GM12878 (cell line): ENCODE results near the gene SOX14. TPM values are rescaled to one million over a fixed set of nuclear protein-coding genes. Genes with fewer than 3 reads are reported as not detected.

Source experiments
- ATAC-seq: fragments of 200-7000 bp; cut with Tn5 transposase; 3 replicates; pipeline ENCODE4 v1.9.1; 2020; ENCODE audit warnings: mild to moderate bottlenecking, moderate library complexity
- BruUV-seq: library from RNA; stranded (reverse); fragments of 400-500 nt; replicated peaks from 2 replicates; lab custom pipeline; 2021; lab: Mats Ljungman, UMichigan
- CTCF ChIA-PET: fragments of 300-600 bp; sonication (Branson Sonifier 250); formaldehyde crosslinking; extraction: SDS; loops from one replicate; lab custom pipeline; 2021; ENCODE audit warnings: inconsistent platforms; lab: Yijun Ruan, JAX
- POLR2A ChIA-PET: fragments of 350-600 bp; formaldehyde crosslinking; extraction: SDS; loops from one replicate; lab custom pipeline; 2021; ENCODE audit warnings: inconsistent platforms; lab: Charles Lee
- RAD21 ChIA-PET: fragments of 300-600 bp; sonication (Branson Sonifier 250); formaldehyde crosslinking; loops from one replicate; lab custom pipeline; 2023; ENCODE audit warnings: antibody characterized with exemption; ENCODE audit not compliant: unreplicated experiment; lab: Charles Lee
- SMC1A ChIA-PET: fragments of 300-600 bp; sonication (Branson Sonifier 250); formaldehyde crosslinking; loops from one replicate; lab custom pipeline; 2023; ENCODE audit not compliant: unreplicated experiment, uncharacterized antibody; lab: Charles Lee
- DNase-seq: peaks from one replicate; pipeline ENCODE4 v3.0.0-alpha.2; 2011; ENCODE audit warnings: low read depth, low spot score
- FAIRE-seq: peaks from 3 replicates; lab custom pipeline; 2011; peaks lifted over from hg19 to GRCh38; lab: Jason Lieb, UNC
- H2AFZ ChIP-seq: 2 replicates; pipeline ENCODE4 v1.6.0; 2011; ENCODE audit warnings: low read depth, low read length, control low read depth; ENCODE audit not compliant: control insufficient read depth
- H3K27ac ChIP-seq: 2 replicates; pipeline ENCODE4 v1.5.1; 2011; ENCODE audit warnings: control low read depth; ENCODE audit not compliant: control insufficient read depth, insufficient read depth
- H3K27me3 ChIP-seq, 2 experiments: replicated peaks in 1 of 2; 2 replicates each; pipeline versions ENCODE4 v1.6.0 to v1.6.1; 2011; ENCODE audit warnings: low read length in 1 of 2; ENCODE audit not compliant: control insufficient read depth in 2 of 2, insufficient read depth in 2 of 2
- H3K36me3 ChIP-seq, 2 experiments: 2 replicates each; pipeline ENCODE4 v1.5.1; 2011; ENCODE audit warnings: low read length in 1 of 2; ENCODE audit not compliant: control insufficient read depth in 2 of 2, insufficient read depth in 2 of 2
- H3K4me1 ChIP-seq: 2 replicates; pipeline ENCODE4 v1.6.1; 2011; ENCODE audit warnings: mild to moderate bottlenecking, low read length, moderate library complexity, mixed read lengths; ENCODE audit not compliant: control insufficient read depth, insufficient read depth
- H3K4me2 ChIP-seq: 2 replicates; pipeline ENCODE4 v1.6.0; 2011; ENCODE audit warnings: control low read depth; ENCODE audit not compliant: control insufficient read depth, insufficient read depth
- H3K4me3 ChIP-seq: fragments of 200-600 bp; sonication (generic); 2 replicates; pipeline ENCODE4 v1.5.1; 2016
- H3K79me2 ChIP-seq: 2 replicates; pipeline ENCODE4 v1.6.0; 2011; ENCODE audit warnings: low read length; ENCODE audit not compliant: control insufficient read depth, insufficient read depth
- H3K9ac ChIP-seq: 2 replicates; pipeline ENCODE4 v1.8.0; 2011; ENCODE audit warnings: low read length, control low read depth, mixed read lengths; ENCODE audit not compliant: control insufficient read depth, insufficient read depth
- H3K9me3 ChIP-seq: replicated peaks from 3 replicates; pipeline ENCODE4 v1.5.1; 2011; ENCODE audit warnings: mild to moderate bottlenecking, low read length; ENCODE audit not compliant: control insufficient read depth, insufficient read depth
- H4K20me1 ChIP-seq: 2 replicates; pipeline ENCODE4 v1.6.0; 2011; ENCODE audit not compliant: control insufficient read depth, insufficient read depth
- CHD4 ChIP-seq: fragments of 200-600 bp; sonication (generic); IDR thresholded peaks from 2 replicates; pipeline ENCODE4 v1.6.1; 2016; ENCODE audit warnings: mild to moderate bottlenecking
- EP300 ChIP-seq, 2 experiments: fragments of 150-350 bp in 1 of 2; IDR thresholded peaks; 2 replicates each; pipeline ENCODE4 v1.6.1; 2011 to 2012; ENCODE audit warnings: low read depth in 2 of 2, low read length in 2 of 2, borderline replicate concordance in 1 of 2, improper control_type of control experiment in 1 of 2, inconsistent platforms in 1 of 2; ENCODE audit not compliant: control insufficient read depth in 1 of 2
- ETV6 ChIP-seq, 2 experiments: fragments of 450-650 bp in 1 of 2; IDR thresholded peaks in 1 of 2; conservative IDR thresholded peaks in 1 of 2; 2 replicates each; pipeline ENCODE4 v1.6.1; 2014; ENCODE audit warnings: antibody characterized with exemption in 1 of 2, borderline replicate concordance in 1 of 2, low read depth in 1 of 2, mild to moderate bottlenecking in 1 of 2, moderate library complexity in 1 of 2
- HDGF ChIP-seq: fragments of 450-650 bp; IDR thresholded peaks from 2 replicates; pipeline ENCODE4 v1.6.1; 2016; ENCODE audit warnings: antibody characterized with exemption
- MEF2B ChIP-seq: fragments of 450-650 bp; IDR thresholded peaks from 2 replicates; pipeline ENCODE4 v1.6.1; 2018; ENCODE audit warnings: mild to moderate bottlenecking, moderate library complexity; ENCODE audit not compliant: partially characterized antibody, poor library complexity, severe bottlenecking
- NBN ChIP-seq: fragments of 450-650 bp; IDR thresholded peaks from 2 replicates; pipeline ENCODE4 v1.6.1; 2016
- NFYA ChIP-seq: IDR thresholded peaks from 2 replicates; pipeline ENCODE4 v1.6.1; 2011; ENCODE audit warnings: low read depth, mild to moderate bottlenecking, low read length, improper control_type of control experiment, borderline replicate concordance
- NKRF ChIP-seq: fragments of 450-650 bp; conservative IDR thresholded peaks from 2 replicates; pipeline ENCODE4 v1.6.1; 2017; ENCODE audit warnings: mild to moderate bottlenecking, moderate library complexity
- NR2F1 ChIP-seq: fragments of 450-650 bp; conservative IDR thresholded peaks from 2 replicates; pipeline ENCODE4 v1.6.1; 2017; ENCODE audit warnings: mild to moderate bottlenecking
- POLR2A ChIP-seq: IDR thresholded peaks from 2 replicates; pipeline ENCODE4 v1.6.1; 2011; ENCODE audit warnings: low read depth, mild to moderate bottlenecking, low read length
- RELB ChIP-seq: fragments of 450-650 bp; IDR thresholded peaks from 2 replicates; pipeline ENCODE4 v1.6.1; 2017; ENCODE audit warnings: low read depth, mild to moderate bottlenecking, moderate library complexity
- RFX5 ChIP-seq: IDR thresholded peaks from 2 replicates; pipeline ENCODE4 v1.6.1; 2011; ENCODE audit warnings: low read depth, low read length, improper control_type of control experiment
- SMAD1 ChIP-seq: fragments of 450-650 bp; IDR thresholded peaks from 2 replicates; pipeline ENCODE4 v1.6.1; 2018; ENCODE audit warnings: mild to moderate bottlenecking, low read depth; ENCODE audit not compliant: partially characterized antibody
- SMARCA5 ChIP-seq: fragments of 450-650 bp; IDR thresholded peaks from 2 replicates; pipeline ENCODE4 v1.6.1; 2017; ENCODE audit warnings: mild to moderate bottlenecking
- SMC3 ChIP-seq: IDR thresholded peaks from 2 replicates; pipeline ENCODE4 v1.6.1; 2011; ENCODE audit warnings: low read length, improper control_type of control experiment, borderline replicate concordance
- SP1 ChIP-seq: IDR thresholded peaks from one replicate; pipeline ENCODE4 v1.6.1; 2011; ENCODE audit warnings: low read depth, low read length
- STAT1 ChIP-seq: fragments of 450-650 bp; conservative IDR thresholded peaks from 2 replicates; pipeline ENCODE4 v1.6.1; 2014; ENCODE audit warnings: antibody characterized with exemption, mild to moderate bottlenecking
- ZNF592 ChIP-seq: fragments of 450-650 bp; IDR thresholded peaks from 2 replicates; pipeline ENCODE4 v1.6.1; 2017; ENCODE audit warnings: mild to moderate bottlenecking, moderate library complexity
- WGBS: methylation state at CpG from one replicate; pipeline ENCODE4 v1.1.6; 2016; ENCODE audit warnings: low lambda C conversion rate; ENCODE audit not compliant: insufficient replicate concordance, insufficient coverage; ENCODE audit errors: missing lambda C conversion rate; 5-methylcytosine and 5-hydroxymethylcytosine counted together
- in situ Hi-C: fragments of 300-500 bp; cut with MboI; formaldehyde crosslinking; loops from 9 replicates; pipeline ENCODE4 v1.14.3; 2018; ENCODE audit warnings: mixed read lengths
- intact Hi-C: fragments of 100-400 bp; cut with micrococcal nuclease; formaldehyde crosslinking; loops from one replicate; pipeline ENCODE4 v1.14.2; 2022; ENCODE audit not compliant: unreplicated experiment
- polyA plus RNA-seq, 11 experiments: library from polyadenylated mRNA; depleted of rRNA in 4 of 11; unstranded in 6 of 11; stranded (reverse) in 5 of 11; fragments of >200 nt; fragmentation: Nextera tagmentation in 4 of 11; fragmentation: Illumina TruSeq in 1 of 11; extraction: Ambion mirVana in 4 of 11; extraction: Trizol in 1 of 11; gene quantifications; 1 replicate in 1 of 11; 2 replicates in 10 of 11; pipeline versions ENCODE4 v1.2.1 to v1.2.3, GENCODE V29; 2011 to 2016; ENCODE audit warnings: inconsistent platforms in 2 of 11, missing spikeins in 2 of 11, low read depth in 1 of 11
- total RNA-seq, 4 experiments: library from RNA; depleted of rRNA in 3 of 4; stranded (reverse); fragments of >200 nt in 3 of 4; fragmentation: Illumina TruSeq in 1 of 4; extraction: Trizol in 1 of 4; gene quantifications; 2 replicates each; pipeline versions ENCODE4 v1.2.1 to v1.2.3, GENCODE V29; 2013 to 2021

The SOX14 gene
- total and polyA plus RNA-seq, 10 of the 15 experiments (the other 5 are each of a cell fraction or from before 2014, with no cell fraction given), result 0.11 TPM; not detected in 9

DNA sequence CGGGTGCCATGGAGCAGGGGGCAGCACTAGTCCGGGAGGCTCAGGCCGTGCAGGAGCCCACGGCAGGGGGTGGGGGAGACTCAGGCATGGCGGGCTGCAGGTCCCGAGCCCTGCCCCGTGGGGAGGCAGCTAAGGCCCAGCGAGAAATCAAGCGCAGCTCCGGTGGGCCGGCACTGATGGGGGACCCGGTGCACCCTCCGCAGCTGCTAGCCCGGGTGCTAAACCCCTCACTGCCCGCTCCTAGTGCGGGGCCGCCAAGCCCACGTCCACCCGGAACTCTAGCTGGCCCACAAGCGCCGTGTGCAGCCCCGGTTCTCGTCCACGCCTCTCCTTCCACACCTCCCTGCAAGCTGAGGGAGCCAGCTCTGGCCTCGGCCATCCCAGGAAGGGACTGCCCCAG, 49.6 kb upstream of the SOX14 start:
- Histone ChIP-seq H3K27me3 (no peaks in the 10 kb centered on the region; a peak in 1 of 4 replicates), H3K9ac (no peak overlapping the region), H3K79me2 (no peaks in the 10 kb centered on the region), H2AFZ (no peak overlapping the region), H3K4me3 (no peak overlapping the region), H3K36me3 (no peaks in the 10 kb centered on the region), H3K4me1 (no peaks in the 10 kb centered on the region), H3K9me3 (no peaks in the 10 kb centered on the region), H4K20me1 (no peaks in the 10 kb centered on the region), H3K27ac (no peak overlapping the region), H3K4me2 (no peak overlapping the region)
- intact Hi-C loops (no loop called here), in situ Hi-C loops (loop anchor here (10.0 kb wide), 1 partner anchor 330 kb away; no protein-coding TSS in a partner anchor)
- FAIRE-seq (no peak), ATAC-seq (no peak), DNase-seq (no peak)
- no TSS peak for BruUV-seq
- ChIA-PET POLR2A (no interaction called here), RAD21 (no interaction called here), CTCF (interaction anchor here (1.1 to 1.4 kb wide), 2 partner anchors 60 to 233 kb away, joined by 3 read pairs; no protein-coding TSS in a partner anchor), SMC1A (no interaction called here)
- WGBS, result 70% methylated on average over 25 of the region's 25 CpGs
- TF ChIP-seq SMARCA5, result no peak
- no peak for TF ChIP-seq HDGF
- TF ChIP-seq ZNF592, result no peak
- no peak for TF ChIP-seq CHD4
- no peak for TF ChIP-seq EP300 (IDR thresholded peaks at IDR 0.05; ENCODE audit: borderline replicate concordance in 1 of 2, control insufficient read depth in 1 of 2, low read depth in 2 of 2, low read length in 2 of 2)
- no peak for TF ChIP-seq RFX5
- TF ChIP-seq NFYA, result no peak
- no peak for TF ChIP-seq POLR2A
- TF ChIP-seq MEF2B, result no peak
- TF ChIP-seq SMAD1, result no peak
- no peak for TF ChIP-seq STAT1
- no peak for TF ChIP-seq ETV6 (conservative IDR thresholded peaks at IDR 0.05 in 1 of 2, IDR thresholded peaks at IDR 0.05 in 1 of 2; ENCODE audit: borderline replicate concordance in 1 of 2, low read depth in 1 of 2)
- TF ChIP-seq RELB, result no peak
- no peak for TF ChIP-seq NKRF
- TF ChIP-seq NBN, result no peak
- TF ChIP-seq NR2F1, result no peak
- no peak for TF ChIP-seq SP1
- no peak for TF ChIP-seq SMC3
